Tibial nerve (tissue), 4 donors: ENCODE results near the gene RNPEPL1. TPM values are rescaled to one million over a fixed set of nuclear protein-coding genes. Genes with fewer than 3 reads are reported as not detected.

Experiments
- DNase-seq, 2 donors: peaks; one replicate each; pipeline ENCODE4 v3.0.0-alpha.2; 2019; ENCODE audit warnings: low spot score in 2 of 2
- H3K27ac ChIP-seq, 4 donors: fragments of 200-600 bp; sonication (generic) in 3 of 4; one replicate each; pipeline ENCODE4 v1.5.1; 2017 to 2019; ENCODE audit warnings: mild to moderate bottlenecking in 1 of 4
- H3K27me3 ChIP-seq, 2 donors: fragments of 200-600 bp; sonication (generic) in 1 of 2; one replicate each; pipeline versions ENCODE4 v1.5.1 to v1.6.0; 2017 to 2019
- H3K36me3 ChIP-seq, 3 donors: fragments of 200-600 bp; sonication (generic); one replicate each; pipeline ENCODE4 v1.5.1; 2018 to 2019
- H3K4me1 ChIP-seq, 4 donors: fragments of 200-600 bp; sonication (generic) in 3 of 4; one replicate each; pipeline ENCODE4 v1.5.1; 2017 to 2019
- H3K4me3 ChIP-seq, 4 donors: fragments of 200-600 bp; sonication (generic) in 3 of 4; one replicate each; pipeline ENCODE4 v1.5.1; 2017 to 2019; ENCODE audit warnings: mild to moderate bottlenecking in 1 of 4, moderate library complexity in 1 of 4
- H3K9me3 ChIP-seq, 4 donors: fragments of 200-600 bp; sonication (generic) in 3 of 4; one replicate each; pipeline ENCODE4 v1.5.1; 2017 to 2019
- EP300 ChIP-seq, 2 donors: sonication (generic); formaldehyde crosslinking; IDR thresholded peaks; one replicate each; pipeline ENCODE4 v1.6.1; 2017; ENCODE audit warnings: antibody characterized with exemption in 2 of 2, mild to moderate bottlenecking in 1 of 2
- POLR2A ChIP-seq, 2 donors: fragments of 450-650 bp; IDR thresholded peaks; one replicate each; pipeline ENCODE4 v1.6.1; 2017; ENCODE audit warnings: antibody characterized with exemption in 2 of 2, mild to moderate bottlenecking in 2 of 2, moderate library complexity in 2 of 2
- WGBS, 2 donors: methylation state at CpG; one replicate each; pipeline ENCODE4 v1.1.5; 2018; 5-methylcytosine and 5-hydroxymethylcytosine counted together
- total RNA-seq, 4 donors: library from RNA; depleted of rRNA; stranded (reverse); fragments of >200 nt; gene quantifications; one replicate each; pipeline ENCODE4 v1.1.0, GENCODE V29; 2016
- TF ChIP-seq, protein P1 (sequence below), 5 experiments: fragments of 200-600 bp in 3 of 5; fragments of 450-650 bp in 2 of 5; sonication (generic) in 3 of 5; IDR thresholded peaks; one replicate each; pipeline ENCODE4 v1.5.1; 2016 to 2019; ENCODE audit warnings: antibody characterized with exemption in 5 of 5, mild to moderate bottlenecking in 3 of 5, moderate library complexity in 2 of 5

The RNPEPL1 gene
- total RNA-seq, 4 donors from 2014 or later = 55.3 to 90.6 (median 64.0) TPM

DNA sequence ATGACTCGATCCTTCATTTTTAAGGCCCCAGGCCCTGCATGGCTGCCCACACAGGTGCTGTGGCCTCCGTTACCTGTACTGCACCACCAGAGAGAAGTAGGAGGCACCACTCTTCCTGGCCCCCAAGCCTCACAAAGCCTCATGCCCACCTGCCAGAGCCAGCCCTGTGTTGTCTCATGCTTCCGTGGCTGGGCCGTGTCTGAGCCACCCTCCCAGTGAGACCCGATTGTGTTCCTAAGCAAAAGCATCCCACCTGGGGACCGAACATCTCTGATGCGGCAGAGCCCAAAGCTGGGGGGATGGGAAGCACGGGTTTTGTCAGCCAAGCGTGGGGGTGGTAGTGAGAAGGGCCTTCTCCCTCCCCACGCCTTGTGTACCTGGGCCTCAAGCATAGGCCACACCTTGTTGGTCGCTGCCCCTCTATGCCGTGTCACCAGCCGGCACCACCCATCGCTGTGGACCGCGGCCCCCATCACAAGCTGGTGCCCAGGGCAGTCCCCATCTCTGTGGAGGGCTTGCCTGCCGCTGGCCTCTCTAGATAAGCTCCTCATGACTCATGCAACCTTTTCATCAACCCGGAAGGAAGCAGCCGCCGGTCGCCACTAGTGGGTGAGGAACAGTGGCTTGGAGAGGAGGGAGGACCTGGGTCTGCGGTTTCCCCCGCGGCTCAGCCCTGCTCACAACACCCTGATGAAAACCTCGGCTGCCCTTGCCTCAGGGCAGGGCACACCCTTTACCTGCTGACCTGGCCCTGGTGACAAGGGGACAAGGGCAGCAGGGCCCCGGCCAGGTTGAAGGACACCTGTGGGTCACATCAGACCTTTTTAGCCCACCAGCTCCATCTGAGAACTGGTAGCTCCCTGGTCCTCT, 2.7 kb upstream of the RNPEPL1 start:
- Histone ChIP-seq H3K27ac (peak overlapping the region; percentile 19 to 96 (median 90)), H3K4me3 (peak overlapping the region in 3 of 4 donors; percentile 28 to 93 (median 38)), H3K4me1 (peaks cover 5 to 81% (median 50%) of the 10 kb centered on the region in 4 donors), H3K9me3 (no peaks in the 10 kb centered on the region), H3K27me3 (no peaks in the 10 kb centered on the region), H3K36me3 (peaks cover 0 to 4% (median 0%) of the 10 kb centered on the region in 3 donors)
- peak in 1 of 2 donors; percentile 40 for DNase-seq
- WGBS, 2 donors = 54 to 67% methylated on average over 22 of the region's 26 CpGs
- peak in 1 of 2 donors; percentile 9 for TF ChIP-seq EP300 (IDR thresholded peaks at IDR 0.05)
- TF ChIP-seq, protein P1, sequence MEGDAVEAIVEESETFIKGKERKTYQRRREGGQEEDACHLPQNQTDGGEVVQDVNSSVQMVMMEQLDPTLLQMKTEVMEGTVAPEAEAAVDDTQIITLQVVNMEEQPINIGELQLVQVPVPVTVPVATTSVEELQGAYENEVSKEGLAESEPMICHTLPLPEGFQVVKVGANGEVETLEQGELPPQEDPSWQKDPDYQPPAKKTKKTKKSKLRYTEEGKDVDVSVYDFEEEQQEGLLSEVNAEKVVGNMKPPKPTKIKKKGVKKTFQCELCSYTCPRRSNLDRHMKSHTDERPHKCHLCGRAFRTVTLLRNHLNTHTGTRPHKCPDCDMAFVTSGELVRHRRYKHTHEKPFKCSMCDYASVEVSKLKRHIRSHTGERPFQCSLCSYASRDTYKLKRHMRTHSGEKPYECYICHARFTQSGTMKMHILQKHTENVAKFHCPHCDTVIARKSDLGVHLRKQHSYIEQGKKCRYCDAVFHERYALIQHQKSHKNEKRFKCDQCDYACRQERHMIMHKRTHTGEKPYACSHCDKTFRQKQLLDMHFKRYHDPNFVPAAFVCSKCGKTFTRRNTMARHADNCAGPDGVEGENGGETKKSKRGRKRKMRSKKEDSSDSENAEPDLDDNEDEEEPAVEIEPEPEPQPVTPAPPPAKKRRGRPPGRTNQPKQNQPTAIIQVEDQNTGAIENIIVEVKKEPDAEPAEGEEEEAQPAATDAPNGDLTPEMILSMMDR (IDR thresholded peaks at IDR 0.05) = no peak
- no peak for TF ChIP-seq POLR2A (IDR thresholded peaks at IDR 0.05)

DNA sequence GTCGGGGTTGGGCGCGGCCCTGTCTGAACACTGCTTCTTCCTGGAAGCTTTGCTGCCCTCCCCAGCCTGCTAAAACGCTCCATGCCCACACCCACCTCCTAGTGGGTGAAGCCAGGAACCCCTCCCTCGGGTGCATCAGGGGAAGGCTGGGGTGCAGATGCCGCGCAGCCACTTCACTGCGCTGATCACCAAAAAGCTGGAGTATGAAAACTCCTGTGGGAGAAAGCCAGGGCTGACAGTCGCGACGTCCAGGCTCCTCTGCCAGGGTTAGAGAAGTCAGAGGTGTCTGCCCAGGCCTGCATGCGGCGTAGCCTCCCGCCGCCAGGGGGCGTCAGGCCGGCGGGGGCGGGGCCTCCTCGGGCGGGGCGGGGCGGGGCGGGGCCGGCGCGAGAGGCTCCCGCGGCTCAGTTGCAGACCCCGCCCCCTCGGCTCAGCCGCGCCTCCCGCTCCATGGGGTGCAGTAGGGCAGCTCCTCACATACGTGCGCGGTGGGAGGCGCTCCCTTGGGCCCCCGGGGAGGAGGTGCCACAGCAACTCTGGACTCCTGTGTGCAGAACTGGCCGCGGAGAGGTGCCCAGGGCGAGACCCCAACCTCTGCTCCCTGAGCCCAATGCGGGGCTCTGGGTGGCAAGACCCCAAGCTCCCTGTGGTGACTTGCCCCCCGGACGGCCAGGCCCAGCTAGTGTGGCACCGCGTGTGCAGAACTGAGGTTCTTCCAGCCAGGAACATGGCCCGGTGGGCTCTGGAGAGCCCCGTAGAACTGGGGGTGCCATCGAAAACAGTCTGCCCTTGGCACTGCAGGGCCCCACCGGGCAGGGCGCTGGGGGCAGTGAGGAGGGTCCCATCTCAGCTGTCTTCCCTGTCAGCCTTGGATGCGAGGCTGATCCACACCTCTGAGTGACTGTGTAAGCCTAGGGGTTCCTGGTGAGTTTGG, 1.8 kb upstream of the RNPEPL1 start:
- peak overlapping the region; percentile 54 to 93 (median 74) for H3K4me3 ChIP-seq
- peak overlapping the region; percentile 81 to 97 (median 96) for H3K27ac ChIP-seq
- H3K36me3 ChIP-seq = peaks cover 0 to 13% (median 0%) of the 10 kb centered on the region in 3 donors
- H3K9me3 ChIP-seq = no peaks in the 10 kb centered on the region
- WGBS, 2 donors = 9 to 21% methylated on average over 9 to 22 of the region's 53 CpGs
- no peaks in the 10 kb centered on the region for H3K27me3 ChIP-seq
- peaks cover 5 to 86% (median 53%) of the 10 kb centered on the region in 4 donors for H3K4me1 ChIP-seq
- TF ChIP-seq, protein P1 (IDR thresholded peaks at IDR 0.05) = peak; percentile 81 to 100 (median 96)
- peak in 1 of 2 donors; percentile 75 for TF ChIP-seq EP300 (IDR thresholded peaks at IDR 0.05)
- peak; percentile 67 to 68 for TF ChIP-seq POLR2A (IDR thresholded peaks at IDR 0.05)
- peak; percentile 88 for DNase-seq

DNA sequence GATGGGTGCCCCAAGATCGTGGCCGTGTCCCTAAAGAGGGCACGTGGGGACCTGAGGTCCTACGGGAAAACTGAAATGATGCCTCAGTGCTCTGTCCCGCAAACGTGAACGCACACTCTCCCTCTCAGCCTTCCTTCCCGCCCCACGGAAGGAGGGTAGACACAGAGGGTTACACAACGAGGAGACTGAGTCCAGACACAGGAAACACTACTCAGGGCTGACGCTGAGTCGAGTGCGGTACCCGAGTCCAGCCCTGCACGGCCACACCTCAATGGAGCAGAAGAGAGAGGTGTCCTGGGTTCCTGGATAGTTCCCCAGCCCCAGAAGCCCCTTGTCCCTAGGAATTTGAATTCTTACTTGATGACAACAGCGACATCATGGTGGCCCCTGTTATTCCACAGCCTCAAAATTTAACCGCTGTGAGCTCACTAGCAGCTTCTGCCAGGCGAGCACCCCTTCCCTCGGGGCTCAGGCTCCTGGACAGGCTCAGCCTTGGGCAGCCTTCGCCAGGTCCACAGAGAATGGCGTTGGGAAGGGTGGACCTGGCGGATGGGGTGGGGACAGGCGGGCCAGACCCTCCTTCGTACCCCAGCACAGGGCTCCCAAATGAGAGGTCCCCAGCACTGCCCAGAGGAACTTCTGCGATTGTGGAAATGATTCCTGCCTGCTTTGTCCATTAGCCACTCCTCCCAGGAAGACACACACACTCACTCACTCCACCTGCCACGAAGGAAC, 980 bp upstream of the RNPEPL1 start:
- 26 to 37% methylated on average over 25 of the region's 26 CpGs for WGBS, 2 donors
- peak overlapping the region; percentile 81 to 97 (median 96) for H3K27ac ChIP-seq
- H3K27me3 ChIP-seq = no peaks in the 10 kb centered on the region
- TF ChIP-seq POLR2A (IDR thresholded peaks at IDR 0.05) = no peak
- TF ChIP-seq, protein P1 (IDR thresholded peaks at IDR 0.05) = no peak
- no peak for TF ChIP-seq EP300 (IDR thresholded peaks at IDR 0.05)
- peak in 1 of 2 donors; percentile 13 for DNase-seq
- peaks cover 5 to 86% (median 48%) of the 10 kb centered on the region in 4 donors for H3K4me1 ChIP-seq
- H3K4me3 ChIP-seq = peak overlapping the region; percentile 54 to 93 (median 74)
- H3K36me3 ChIP-seq = peaks cover 0 to 21% (median 0%) of the 10 kb centered on the region in 3 donors
- no peaks in the 10 kb centered on the region for H3K9me3 ChIP-seq

DNA sequence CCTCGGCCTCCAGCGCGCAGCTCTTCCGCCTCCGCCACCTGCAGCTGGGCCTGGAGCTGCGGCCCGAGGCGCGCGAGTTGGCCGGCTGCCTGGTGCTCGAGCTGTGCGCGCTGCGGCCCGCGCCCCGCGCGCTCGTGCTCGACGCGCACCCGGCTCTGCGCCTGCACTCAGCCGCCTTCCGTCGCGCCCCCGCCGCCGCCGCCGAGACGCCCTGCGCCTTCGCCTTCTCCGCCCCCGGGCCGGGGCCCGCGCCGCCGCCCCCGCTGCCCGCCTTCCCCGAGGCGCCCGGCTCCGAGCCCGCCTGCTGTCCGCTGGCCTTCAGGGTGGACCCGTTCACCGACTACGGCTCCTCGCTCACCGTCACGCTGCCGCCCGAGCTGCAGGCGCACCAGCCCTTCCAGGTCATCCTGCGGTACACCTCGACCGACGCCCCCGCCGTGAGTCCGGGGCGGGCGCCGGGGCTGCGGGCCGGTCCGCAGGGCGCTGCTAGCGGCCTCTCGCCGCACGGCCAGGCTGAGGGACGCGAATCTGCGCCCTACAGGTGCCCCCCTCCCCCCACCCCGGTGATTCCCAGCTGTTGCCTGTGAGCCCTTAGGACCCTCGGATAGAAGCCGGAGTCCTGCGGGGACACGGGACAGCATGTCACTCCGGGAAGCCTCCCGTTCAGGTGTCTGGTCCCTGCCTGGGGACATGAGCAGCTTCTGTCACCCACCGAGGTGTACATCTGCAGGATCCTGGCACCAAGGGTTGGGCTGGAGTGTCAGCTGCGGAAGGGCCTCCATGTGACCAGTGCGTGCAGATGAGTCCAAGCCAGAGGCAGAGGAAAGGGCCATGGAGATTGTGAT, 616 bp downstream of the RNPEPL1 start:
- DNase-seq = peak in 1 of 2 donors; percentile 32
- no peak for TF ChIP-seq EP300 (IDR thresholded peaks at IDR 0.05)
- TF ChIP-seq, protein P1 (IDR thresholded peaks at IDR 0.05) = peak in 1 of 5 experiments; percentile 10
- peaks cover 0 to 37% (median 0%) of the 10 kb centered on the region in 3 donors for H3K36me3 ChIP-seq

More for the DNA sequence above, 616 bp downstream of the RNPEPL1 start:
- Histone ChIP-seq H3K9me3 (no peaks in the 10 kb centered on the region), H3K4me3 (peak overlapping the region; percentile 66 to 93 (median 80)), H3K27me3 (no peaks in the 10 kb centered on the region), H3K27ac (peak overlapping the region; percentile 50 to 90 (median 79)), H3K4me1 (peaks cover 5 to 82% (median 44%) of the 10 kb centered on the region in 4 donors)
- 2 to 8% methylated on average over 5 to 18 of the region's 93 CpGs for WGBS, 2 donors
